ENCODE data around the gene MEGF8. TPM values are rescaled to one million over a fixed set of nuclear protein-coding genes. Genes with fewer than 3 reads are reported as not detected.

The MEGF8 gene
- total and polyA plus RNA-seq, 2 of the 8 experiments (the other 6 are each of a cell fraction or from before 2014, with no cell fraction given): 13.0 to 23.7 TPM

GRCh38 chr19:42396381-42397262 lies 71.2 kb downstream of the MEGF8 start:
- FAIRE-seq: peak; percentile 98
- peak overlapping the region; percentile 91 for H2BK5ac ChIP-seq (ENCODE audit: low read depth, low read length)
- H4K5ac ChIP-seq (ENCODE audit: insufficient read length, low read depth, low read length): peak overlapping the region; percentile 64
- WGBS, 2 experiments (ENCODE audit: extremely low coverage in 1 of 2, insufficient coverage in 1 of 2, insufficient read length in 1 of 2, insufficient replicate concordance in 2 of 2, low coverage in 1 of 2, low lambda C conversion rate in 2 of 2, missing lambda C conversion rate in 1 of 2): 3% methylated on average over 42 of the region's 42 CpGs; no CpG with 5 or more reads in 1 of the 2 experiments
- no peaks in the 10 kb centered on the region; a peak in 1 of 7 replicates for H3K27me3 ChIP-seq (replicated peaks in 1 of 4; ENCODE audit: control insufficient read depth in 3 of 4, extremely low read depth in 1 of 4, insufficient read depth in 3 of 4, low read length in 3 of 4)
- H3K4ac ChIP-seq (replicated peaks; ENCODE audit: insufficient read length, low read depth, low read length): peak overlapping the region; percentile 94
- no peak overlapping the region for H3K23ac ChIP-seq (ENCODE audit: insufficient read length)
- H3K27ac ChIP-seq (ENCODE audit: low read depth, low read length): peak overlapping the region; percentile 54; the same call in 1 of the 2 replicates
- CTCF ChIA-PET (ENCODE audit: partially characterized antibody): interaction anchor here (0.6 to 3.1 kb wide), 19 partner anchors 10 to 462 kb away, joined by 3 to 15 read pairs (median 3); no protein-coding TSS in a partner anchor
- peak overlapping the region; percentile 54 to 93 (median 74) for H3K9ac ChIP-seq (replicated peaks in 1 of 4; ENCODE audit: extremely low read depth in 1 of 4, low read depth in 3 of 4, low read length in 3 of 4)
- peaks cover 0 to 15% of the 10 kb centered on the region in 2 experiments for H4K20me1 ChIP-seq (replicated peaks in 1 of 2; ENCODE audit: control insufficient read depth in 1 of 2, insufficient read depth in 2 of 2, low read length in 2 of 2)
- H3K9me3 ChIP-seq (ENCODE audit: insufficient read depth in 2 of 2, low read depth in 1 of 2, low read length in 1 of 2): no peaks in the 10 kb centered on the region
- H3K14ac ChIP-seq (ENCODE audit: insufficient read length): no peak overlapping the region
- H3K4me2 ChIP-seq (ENCODE audit: insufficient read depth in 1 of 2, low read depth in 2 of 2, low read length in 2 of 2): peak overlapping the region; percentile 84 to 89
- H3K23me2 ChIP-seq (ENCODE audit: low read depth, low read length): peaks cover 9% of the 10 kb centered on the region; the same call in 1 of the 2 replicates
- H4K91ac ChIP-seq (replicated peaks; ENCODE audit: insufficient read length, low read length): peak overlapping the region; percentile 59
- peak overlapping the region; percentile 81 to 89 (median 86) for H3K4me3 ChIP-seq (ENCODE audit: extremely low read depth in 1 of 4, insufficient read depth in 2 of 4, low read depth in 3 of 4, low read length in 4 of 4)
- POLR2A ChIA-PET (ENCODE audit: partially characterized antibody): interaction anchor here (0.6 to 7.7 kb wide), 13 partner anchors 8 to 152 kb away, joined by 3 to 47 read pairs (median 5); partner anchors contain the start of genes CNFN, PAFAH1B3 and PRR19
- H2BK12ac ChIP-seq (ENCODE audit: low read depth, low read length): peak overlapping the region; percentile 60; the same call in 1 of the 2 replicates
- H3K4me1 ChIP-seq (replicated peaks in 1 of 4; ENCODE audit: control insufficient read depth in 3 of 4, insufficient read depth in 4 of 4, low read length in 3 of 4): peaks cover 6 to 10% (median 8%) of the 10 kb centered on the region in 4 experiments; a peak in 6 of 7 replicates
- H2AFZ ChIP-seq (ENCODE audit: low read length): peak overlapping the region; percentile 88
- H3K36me3 ChIP-seq (ENCODE audit: control insufficient read depth in 2 of 4, insufficient read depth in 4 of 4, low read length in 3 of 4): no peaks in the 10 kb centered on the region
- peaks cover 7% of the 10 kb centered on the region for H3K79me1 ChIP-seq (ENCODE audit: low read depth, low read length)
- peak; percentile 97 to 100 for DNase-seq (ENCODE audit: low read depth in 1 of 2, low spot score in 2 of 2)
- H2BK120ac ChIP-seq (replicated peaks; ENCODE audit: low read depth, low read length): no peak overlapping the region
- peaks cover 0 to 6% of the 10 kb centered on the region in 2 experiments; a peak in 1 of 4 replicates for H3K79me2 ChIP-seq (ENCODE audit: control insufficient read depth in 1 of 2, insufficient read depth in 2 of 2, low read length in 2 of 2)
- H3K18ac ChIP-seq (ENCODE audit: extremely low read depth, low read length): peak overlapping the region; percentile 91
- peak overlapping the region; percentile 88 for H3K56ac ChIP-seq (replicated peaks; ENCODE audit: insufficient read length, low read depth, low read length)
- no peak overlapping the region for H2BK15ac ChIP-seq (ENCODE audit: low read length)
- H2AK5ac ChIP-seq (ENCODE audit: low read depth, low read length): no peak overlapping the region
- H4K8ac ChIP-seq (ENCODE audit: extremely low read depth, insufficient read depth, low read length): peak overlapping the region; percentile 78; the same call in 1 of the 2 replicates
- no peak overlapping the region for H2BK20ac ChIP-seq (ENCODE audit: low read length)
- no peak for TF ChIP-seq BCL11A (IDR thresholded peaks at IDR 0.05; ENCODE audit: low read depth in 2 of 2, low read length in 2 of 2)
- TF ChIP-seq EGR1 (IDR thresholded peaks at IDR 0.05; ENCODE audit: borderline replicate concordance, low read depth, low read length): no peak
- no peak for TF ChIP-seq TAF7 (optimal IDR thresholded peaks at IDR 0.05; ENCODE audit: borderline replicate concordance, low read depth, low read length)
- peak; percentile 75 for TF ChIP-seq TBP (IDR thresholded peaks at IDR 0.05; ENCODE audit: low read depth, low read length)
- TF ChIP-seq BRCA1 (IDR thresholded peaks at IDR 0.05; ENCODE audit: low read depth, low read length): no peak
- no peak for TF ChIP-seq ZNF274 (IDR thresholded peaks at IDR 0.05; ENCODE audit: borderline replicate concordance, extremely low read depth, low read length)
- TF ChIP-seq E2F6 (IDR thresholded peaks at IDR 0.05): no peak
- TF ChIP-seq SP2 (IDR thresholded peaks at IDR 0.05; ENCODE audit: low read length): peak; percentile 81
